WTC11 (cell line): ENCODE measurements around the gene ANKRD33B. TPM values are rescaled to one million over a fixed set of nuclear protein-coding genes. Genes with fewer than 3 reads are reported as not detected.

Source experiments
- ATAC-seq: fragments of 200-7000 bp; cut with Tn5 transposase; 2 replicates; pipeline ENCODE4 v1.10.0; 2021; ENCODE audit warnings: mild to moderate bottlenecking, moderate library complexity
- CTCF ChIA-PET: fragments of 300-600 bp; sonication (Branson Sonifier 250); formaldehyde crosslinking; loops from one replicate; lab custom pipeline; 2021; ENCODE audit warnings: antibody characterized with exemption; lab: Charles Lee
- POLR2A ChIA-PET: fragments of 350-600 bp; sonication (Branson Sonifier 250); formaldehyde crosslinking; loops from one replicate; lab custom pipeline; 2021; ENCODE audit warnings: antibody characterized with exemption; lab: Charles Lee
- DNase-seq: peaks from one replicate; pipeline ENCODE4 v3.0.0; 2021; ENCODE audit warnings: low spot score
- H3K27ac Mint-ChIP-seq: 2 replicates; pipeline ENCODE4 v1.8.0; 2021; ENCODE audit warnings: mixed read lengths
- H3K27me3 Mint-ChIP-seq: 2 replicates; pipeline ENCODE4 v1.8.0; 2021; ENCODE audit warnings: low read depth, mild to moderate bottlenecking, moderate library complexity, mixed read lengths
- H3K36me3 Mint-ChIP-seq: 2 replicates; pipeline ENCODE4 v1.8.0; 2021; ENCODE audit warnings: mixed read lengths
- H3K4me1 Mint-ChIP-seq: 2 replicates; pipeline ENCODE4 v1.8.0; 2022; ENCODE audit warnings: mixed read lengths
- H3K4me3 Mint-ChIP-seq: 2 replicates; pipeline ENCODE4 v1.8.0; 2021; ENCODE audit warnings: mild to moderate bottlenecking, moderate library complexity, mixed read lengths
- H3K9me3 Mint-ChIP-seq: 2 replicates; pipeline ENCODE4 v1.8.0; 2021; ENCODE audit warnings: mixed read lengths
- ATF1 ChIP-seq: sonication (generic); formaldehyde crosslinking; IDR thresholded peaks from 2 replicates; pipeline ENCODE4 v1.8.1; 2023; ENCODE audit warnings: mild to moderate bottlenecking, moderate library complexity, missing genetic modification reagents
- ATF2 ChIP-seq: sonication (generic); formaldehyde crosslinking; IDR thresholded peaks from 2 replicates; pipeline ENCODE4 v1.8.1; 2022; ENCODE audit warnings: low read depth, missing genetic modification reagents, borderline replicate concordance
- FOXK1 ChIP-seq: sonication (generic); formaldehyde crosslinking; IDR thresholded peaks from 2 replicates; pipeline ENCODE4 v1.8.0; 2022; ENCODE audit warnings: mild to moderate bottlenecking, moderate library complexity, missing genetic modification reagents
- MXD4 ChIP-seq: fragments of 250-450 bp; sonication (Bioruptor Pico); IDR thresholded peaks from 2 replicates; pipeline ENCODE4 v1.8.0; 2021; ENCODE audit warnings: mild to moderate bottlenecking, moderate library complexity, borderline replicate concordance
- NFATC4 ChIP-seq: fragments of 250-450 bp; sonication (Bioruptor Pico); IDR thresholded peaks from 2 replicates; pipeline ENCODE4 v1.9.0; 2021; ENCODE audit warnings: mild to moderate bottlenecking
- NFE2L1 ChIP-seq: sonication (generic); formaldehyde crosslinking; IDR thresholded peaks from 2 replicates; pipeline ENCODE4 v1.8.1; 2023; ENCODE audit warnings: missing genetic modification reagents
- NR2C2 ChIP-seq: sonication (generic); formaldehyde crosslinking; IDR thresholded peaks from 2 replicates; pipeline ENCODE4 v1.8.0; 2022; ENCODE audit warnings: mild to moderate bottlenecking, missing genetic modification reagents
- NR3C1 ChIP-seq: sonication (generic); formaldehyde crosslinking; conservative IDR thresholded peaks from 2 replicates; pipeline ENCODE4 v1.8.1; 2023; ENCODE audit warnings: low read depth, mild to moderate bottlenecking, missing genetic modification reagents
- PRDM15 ChIP-seq: sonication (generic); formaldehyde crosslinking; IDR thresholded peaks from 2 replicates; pipeline ENCODE4 v1.8.0; 2022; ENCODE audit warnings: missing genetic modification reagents
- PREB ChIP-seq: sonication (generic); formaldehyde crosslinking; IDR thresholded peaks from 2 replicates; pipeline ENCODE4 v1.8.1; 2022; ENCODE audit warnings: mild to moderate bottlenecking, missing genetic modification reagents, moderate library complexity, borderline replicate concordance
- RORB ChIP-seq: fragments of 250-450 bp; sonication (Bioruptor Pico); IDR thresholded peaks from 2 replicates; pipeline ENCODE4 v1.9.0; 2021; ENCODE audit warnings: mild to moderate bottlenecking
- ZBTB21 ChIP-seq: sonication (generic); formaldehyde crosslinking; IDR thresholded peaks from 2 replicates; pipeline ENCODE4 v1.8.1; 2023; ENCODE audit warnings: mild to moderate bottlenecking, missing genetic modification reagents, borderline replicate concordance
- ZNF423 ChIP-seq: fragments of 250-450 bp; sonication (Bioruptor Pico); IDR thresholded peaks from 2 replicates; pipeline ENCODE4 v2.1.2; 2022; ENCODE audit warnings: mild to moderate bottlenecking, moderate library complexity
- ZNF425 ChIP-seq: fragments of 250-450 bp; sonication (Bioruptor Pico); conservative IDR thresholded peaks from 2 replicates; pipeline ENCODE4 v1.9.0; 2021; ENCODE audit warnings: mild to moderate bottlenecking
- total RNA-seq: library from RNA; stranded (reverse); gene quantifications from 3 replicates; pipeline ENCODE4 v1.2.3, GENCODE V29; 2021
- TF ChIP-seq, protein P1 (sequence below): sonication (generic); formaldehyde crosslinking; IDR thresholded peaks from 2 replicates; pipeline ENCODE4 v1.8.1; 2023; ENCODE audit warnings: mild to moderate bottlenecking, missing genetic modification reagents, borderline replicate concordance
- TF ChIP-seq, protein P2 (sequence below): fragments of 250-450 bp; sonication (Bioruptor Pico); IDR thresholded peaks from 2 replicates; pipeline ENCODE4 v1.8.0; 2021; ENCODE audit warnings: mild to moderate bottlenecking

ANKRD33B gene
- total RNA-seq, 1 experiment from 2014 or later = 9.2 TPM

- TF ChIP-seq, protein P1, sequence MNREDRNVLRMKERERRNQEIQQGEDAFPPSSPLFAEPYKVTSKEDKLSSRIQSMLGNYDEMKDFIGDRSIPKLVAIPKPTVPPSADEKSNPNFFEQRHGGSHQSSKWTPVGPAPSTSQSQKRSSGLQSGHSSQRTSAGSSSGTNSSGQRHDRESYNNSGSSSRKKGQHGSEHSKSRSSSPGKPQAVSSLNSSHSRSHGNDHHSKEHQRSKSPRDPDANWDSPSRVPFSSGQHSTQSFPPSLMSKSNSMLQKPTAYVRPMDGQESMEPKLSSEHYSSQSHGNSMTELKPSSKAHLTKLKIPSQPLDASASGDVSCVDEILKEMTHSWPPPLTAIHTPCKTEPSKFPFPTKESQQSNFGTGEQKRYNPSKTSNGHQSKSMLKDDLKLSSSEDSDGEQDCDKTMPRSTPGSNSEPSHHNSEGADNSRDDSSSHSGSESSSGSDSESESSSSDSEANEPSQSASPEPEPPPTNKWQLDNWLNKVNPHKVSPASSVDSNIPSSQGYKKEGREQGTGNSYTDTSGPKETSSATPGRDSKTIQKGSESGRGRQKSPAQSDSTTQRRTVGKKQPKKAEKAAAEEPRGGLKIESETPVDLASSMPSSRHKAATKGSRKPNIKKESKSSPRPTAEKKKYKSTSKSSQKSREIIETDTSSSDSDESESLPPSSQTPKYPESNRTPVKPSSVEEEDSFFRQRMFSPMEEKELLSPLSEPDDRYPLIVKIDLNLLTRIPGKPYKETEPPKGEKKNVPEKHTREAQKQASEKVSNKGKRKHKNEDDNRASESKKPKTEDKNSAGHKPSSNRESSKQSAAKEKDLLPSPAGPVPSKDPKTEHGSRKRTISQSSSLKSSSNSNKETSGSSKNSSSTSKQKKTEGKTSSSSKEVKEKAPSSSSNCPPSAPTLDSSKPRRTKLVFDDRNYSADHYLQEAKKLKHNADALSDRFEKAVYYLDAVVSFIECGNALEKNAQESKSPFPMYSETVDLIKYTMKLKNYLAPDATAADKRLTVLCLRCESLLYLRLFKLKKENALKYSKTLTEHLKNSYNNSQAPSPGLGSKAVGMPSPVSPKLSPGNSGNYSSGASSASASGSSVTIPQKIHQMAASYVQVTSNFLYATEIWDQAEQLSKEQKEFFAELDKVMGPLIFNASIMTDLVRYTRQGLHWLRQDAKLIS (CRISPR knock-in tag) = no peak
- TF ChIP-seq NR2C2 (CRISPR knock-in tag) = no peak
- no peak for TF ChIP-seq PREB (CRISPR knock-in tag)
- no peak for TF ChIP-seq NR3C1 (CRISPR knock-in tag)
- no peak for TF ChIP-seq NFE2L1 (CRISPR knock-in tag)
- no peak for TF ChIP-seq FOXK1 (CRISPR knock-in tag)
- no peak for TF ChIP-seq ATF2
- TF ChIP-seq, protein P2, sequence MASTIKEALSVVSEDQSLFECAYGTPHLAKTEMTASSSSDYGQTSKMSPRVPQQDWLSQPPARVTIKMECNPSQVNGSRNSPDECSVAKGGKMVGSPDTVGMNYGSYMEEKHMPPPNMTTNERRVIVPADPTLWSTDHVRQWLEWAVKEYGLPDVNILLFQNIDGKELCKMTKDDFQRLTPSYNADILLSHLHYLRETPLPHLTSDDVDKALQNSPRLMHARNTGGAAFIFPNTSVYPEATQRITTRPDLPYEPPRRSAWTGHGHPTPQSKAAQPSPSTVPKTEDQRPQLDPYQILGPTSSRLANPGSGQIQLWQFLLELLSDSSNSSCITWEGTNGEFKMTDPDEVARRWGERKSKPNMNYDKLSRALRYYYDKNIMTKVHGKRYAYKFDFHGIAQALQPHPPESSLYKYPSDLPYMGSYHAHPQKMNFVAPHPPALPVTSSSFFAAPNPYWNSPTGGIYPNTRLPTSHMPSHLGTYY (CRISPR knock-in tag) = no peak
- no peak for TF ChIP-seq ZNF425 (CRISPR knock-in tag)
- TF ChIP-seq NFATC4 = no peak
Observed at GRCh38 chr5:10600626-10601245, 36.9 kb downstream of the ANKRD33B start (continued).

- ATAC-seq (0 out of 2 replicates have a peak, but pooled peaks have one; percentile 26), DNase-seq (no peak)
- Mint-ChIP-seq H3K4me3 (no peak overlapping the region), H3K27me3 (no peaks in the 10 kb centered on the region; the same call in 1 of the 2 replicates), H3K4me1 (peaks cover 7% of the 10 kb centered on the region), H3K36me3 (no peaks in the 10 kb centered on the region), H3K27ac (no peak overlapping the region), H3K9me3 (peaks cover 10% of the 10 kb centered on the region)
- no peak for TF ChIP-seq ZNF423
- no peak for TF ChIP-seq RORB
- TF ChIP-seq ATF1 = no peak
- no peak for TF ChIP-seq PRDM15 (CRISPR knock-in tag)
- no peak for TF ChIP-seq ZBTB21
- TF ChIP-seq MXD4 (CRISPR knock-in tag) = no peak
- ChIA-PET CTCF (no interaction called here), POLR2A (no interaction called here)
Observed at GRCh38 chr5:10601246-10602030, 37.6 kb downstream of the ANKRD33B start.
